Gastrocnemius medialis (tissue), 4 donors: ENCODE results near the gene FGF14. TPM values are rescaled to one million over a fixed set of nuclear protein-coding genes. Genes with fewer than 3 reads are reported as not detected.

Source experiments
- ATAC-seq, 2 donors: fragments of 150-250 bp; one replicate each; pipeline ENCODE4 v1.9.1; 2016
- DNase-seq, 2 donors: peaks; one replicate each; pipeline ENCODE4 v3.0.0-alpha.2; 2019
- H3K27ac ChIP-seq, 4 donors: fragments of 200-600 bp; sonication (generic); 1 replicate in 1 of 4; 2 replicates in 3 of 4; pipeline ENCODE4 v1.5.1; 2016 to 2018; ENCODE audit warnings: mild to moderate bottlenecking in 2 of 4, moderate library complexity in 1 of 4
- H3K27me3 ChIP-seq, 3 donors: fragments of 200-600 bp; sonication (generic) in 2 of 3; 1 replicate in 1 of 3; 2 replicates in 2 of 3; pipeline versions ENCODE4 v1.5.1 to v1.6.0; 2016 to 2019; ENCODE audit warnings: mild to moderate bottlenecking in 1 of 3, moderate library complexity in 1 of 3
- H3K36me3 ChIP-seq, 2 donors: fragments of 200-600 bp; sonication (generic) in 1 of 2; one replicate each; pipeline ENCODE4 v1.5.1; 2017 to 2018
- H3K4me1 ChIP-seq, 2 donors: fragments of 200-600 bp; sonication (generic) in 1 of 2; one replicate each; pipeline ENCODE4 v1.5.1; 2016 to 2017; ENCODE audit warnings: mild to moderate bottlenecking in 2 of 2
- H3K4me3 ChIP-seq, 4 donors: fragments of 200-600 bp; sonication (generic) in 3 of 4; 1 replicate in 1 of 4; 2 replicates in 3 of 4; pipeline ENCODE4 v1.5.1; 2016 to 2019; ENCODE audit warnings: mild to moderate bottlenecking in 2 of 4
- H3K9me3 ChIP-seq, 3 donors: fragments of 200-600 bp; sonication (generic) in 2 of 3; 1 replicate in 1 of 3; 2 replicates in 2 of 3; pipeline ENCODE4 v1.5.1; 2016 to 2019
- POLR2A ChIP-seq, 2 donors: fragments of 450-650 bp; IDR thresholded peaks; one replicate each; pipeline ENCODE4 v1.6.1; 2017; ENCODE audit warnings: antibody characterized with exemption in 2 of 2, mild to moderate bottlenecking in 2 of 2, moderate library complexity in 2 of 2
- in situ Hi-C, 4 donors: fragments of 200-750 bp; cut with MboI; loops; one replicate each; pipeline versions ENCODE4 v1.15.0 to v1.8.0; 2017; ENCODE audit warnings: low sequenced_read_pairs in 4 of 4
- intact Hi-C: fragments of 100-400 bp; cut with DNase I; formaldehyde crosslinking; loops from one replicate; pipeline ENCODE4 v1.15.1; 2023; ENCODE audit warnings: low total_unique reads
- total RNA-seq, 4 donors: library from RNA; depleted of rRNA; stranded (reverse); fragments of >200 nt; gene quantifications; one replicate each; pipeline versions ENCODE4 v1.1.0 to v1.2.3, GENCODE V29; 2016
- TF ChIP-seq, protein P1 (sequence below), 5 experiments: fragments of 450-650 bp in 3 of 5; fragments of 200-600 bp in 2 of 5; sonication (generic) in 2 of 5; IDR thresholded peaks in 4 of 5; conservative IDR thresholded peaks in 1 of 5; 1 replicate in 4 of 5; 2 replicates in 1 of 5; pipeline ENCODE4 v1.5.1; 2016 to 2019; ENCODE audit warnings: antibody characterized with exemption in 5 of 5, mild to moderate bottlenecking in 3 of 5, moderate library complexity in 3 of 5

FGF14 gene
- total RNA-seq, 4 donors from 2014 or later = 0.02 TPM; not detected in 3

DNA sequence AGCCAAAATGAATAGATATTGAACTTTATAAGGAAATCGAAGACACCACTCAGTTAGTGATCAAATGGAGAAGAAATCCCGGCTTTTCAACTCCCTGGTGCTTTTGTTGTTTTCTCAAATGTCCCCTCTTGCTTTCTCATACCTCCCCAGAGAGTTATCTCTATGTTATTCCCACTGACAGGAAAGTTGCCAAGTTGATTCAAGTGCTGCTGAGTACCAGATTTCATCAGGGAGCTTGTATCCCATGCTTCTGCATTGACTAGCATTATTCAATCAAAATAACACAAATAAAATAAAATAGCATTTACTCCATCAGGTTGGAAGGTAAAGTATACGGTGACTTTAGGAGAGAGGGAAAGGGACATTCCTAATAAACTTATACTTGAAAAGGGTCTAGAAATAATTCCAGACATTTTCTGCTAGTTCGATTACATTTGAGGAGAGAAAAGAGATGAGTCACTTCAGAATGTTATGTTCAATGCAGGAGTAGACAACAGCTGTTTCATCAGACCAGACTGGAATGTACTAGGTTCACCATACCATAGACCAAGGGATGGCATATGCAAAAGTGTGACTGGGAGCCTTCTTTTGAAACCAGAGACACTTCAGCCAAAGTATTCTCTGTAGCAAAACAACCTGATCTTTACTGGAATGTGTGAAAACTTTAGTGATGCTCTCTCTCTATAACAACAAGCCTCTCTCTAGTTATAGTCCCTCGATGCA, 397.8 kb downstream of the FGF14 start:
- DNase-seq (no peak), ATAC-seq (no peak)
- Histone ChIP-seq H3K27ac (no peak overlapping the region), H3K36me3 (no peaks in the 10 kb centered on the region), H3K4me1 (no peaks in the 10 kb centered on the region), H3K27me3 (no peaks in the 10 kb centered on the region), H3K4me3 (no peak overlapping the region), H3K9me3 (no peaks in the 10 kb centered on the region)
- in situ Hi-C loops = no loop called here
- intact Hi-C loops = no loop called here
- no peak for TF ChIP-seq POLR2A (IDR thresholded peaks at IDR 0.05)
- TF ChIP-seq, protein P1, sequence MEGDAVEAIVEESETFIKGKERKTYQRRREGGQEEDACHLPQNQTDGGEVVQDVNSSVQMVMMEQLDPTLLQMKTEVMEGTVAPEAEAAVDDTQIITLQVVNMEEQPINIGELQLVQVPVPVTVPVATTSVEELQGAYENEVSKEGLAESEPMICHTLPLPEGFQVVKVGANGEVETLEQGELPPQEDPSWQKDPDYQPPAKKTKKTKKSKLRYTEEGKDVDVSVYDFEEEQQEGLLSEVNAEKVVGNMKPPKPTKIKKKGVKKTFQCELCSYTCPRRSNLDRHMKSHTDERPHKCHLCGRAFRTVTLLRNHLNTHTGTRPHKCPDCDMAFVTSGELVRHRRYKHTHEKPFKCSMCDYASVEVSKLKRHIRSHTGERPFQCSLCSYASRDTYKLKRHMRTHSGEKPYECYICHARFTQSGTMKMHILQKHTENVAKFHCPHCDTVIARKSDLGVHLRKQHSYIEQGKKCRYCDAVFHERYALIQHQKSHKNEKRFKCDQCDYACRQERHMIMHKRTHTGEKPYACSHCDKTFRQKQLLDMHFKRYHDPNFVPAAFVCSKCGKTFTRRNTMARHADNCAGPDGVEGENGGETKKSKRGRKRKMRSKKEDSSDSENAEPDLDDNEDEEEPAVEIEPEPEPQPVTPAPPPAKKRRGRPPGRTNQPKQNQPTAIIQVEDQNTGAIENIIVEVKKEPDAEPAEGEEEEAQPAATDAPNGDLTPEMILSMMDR (IDR thresholded peaks at IDR 0.05 in 4 of 5, conservative IDR thresholded peaks at IDR 0.05 in 1 of 5) = no peak

DNA sequence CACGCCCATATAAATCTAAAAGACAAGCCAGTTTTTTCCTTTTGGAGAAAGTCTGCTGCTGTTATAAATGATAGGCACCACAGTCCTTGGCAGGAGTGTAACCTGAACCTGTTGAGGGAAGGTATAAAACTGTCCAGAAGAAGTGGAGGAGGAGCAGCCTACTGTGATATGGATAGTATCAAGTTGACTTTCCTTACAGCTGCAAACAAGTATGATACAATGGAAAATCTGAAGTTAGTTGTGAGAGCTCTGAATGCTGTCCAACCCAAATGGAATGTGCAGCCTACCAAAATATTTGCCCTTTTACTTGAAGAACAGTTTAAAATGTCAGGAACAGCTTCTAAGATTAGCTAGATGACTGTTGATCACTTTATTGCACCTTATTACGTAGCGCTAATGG, 399.6 kb downstream of the FGF14 start:
- TF ChIP-seq, protein P1 (IDR thresholded peaks at IDR 0.05 in 4 of 5, conservative IDR thresholded peaks at IDR 0.05 in 1 of 5) = no peak
- no peak for TF ChIP-seq POLR2A (IDR thresholded peaks at IDR 0.05)
- H3K27ac ChIP-seq = no peak overlapping the region
- no peak for ATAC-seq
- H3K27me3 ChIP-seq = no peaks in the 10 kb centered on the region
- H3K4me1 ChIP-seq = no peaks in the 10 kb centered on the region
- no peaks in the 10 kb centered on the region for H3K36me3 ChIP-seq
- no peaks in the 10 kb centered on the region for H3K9me3 ChIP-seq
- in situ Hi-C loops = no loop called here
- intact Hi-C loops = no loop called here
- DNase-seq = no peak
- no peak overlapping the region for H3K4me3 ChIP-seq

DNA sequence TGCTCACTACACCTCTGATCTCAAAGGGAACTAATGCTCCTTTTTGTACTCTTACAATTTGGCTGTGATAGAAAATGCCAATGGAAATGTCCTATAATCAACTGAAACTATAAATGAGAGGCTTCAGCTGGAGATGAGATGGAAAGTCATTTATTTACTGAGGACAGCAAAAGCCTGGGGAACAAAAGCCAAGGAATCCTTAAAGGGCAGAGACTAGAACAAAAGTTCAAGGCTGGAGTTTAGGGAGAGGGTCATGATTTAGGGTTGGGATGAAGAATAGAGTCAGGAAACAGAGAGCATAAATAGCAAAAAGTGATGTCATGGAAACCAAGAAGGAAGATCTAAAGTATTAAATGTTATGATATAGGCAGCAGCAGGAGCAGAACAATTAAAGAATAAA, 401.1 kb downstream of the FGF14 start:
- intact Hi-C loops = no loop called here

DNA sequence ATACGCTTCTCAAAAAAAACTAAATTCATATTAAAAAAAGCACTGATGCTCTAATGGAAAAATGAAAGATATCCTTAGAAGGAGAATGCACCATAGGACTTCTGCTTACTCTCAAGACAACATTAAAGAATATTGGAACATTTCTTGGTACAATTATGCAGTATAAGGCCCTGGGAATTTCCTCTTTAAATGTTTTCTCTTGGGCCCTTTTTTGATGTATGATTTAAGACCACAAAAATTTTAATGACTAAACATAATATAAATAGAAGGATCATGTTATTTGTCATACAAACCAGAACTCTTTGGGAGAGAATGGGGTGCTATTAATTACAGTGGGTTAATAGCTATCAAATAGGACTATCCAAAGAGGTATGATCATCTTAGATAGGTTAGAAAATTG, 403.7 kb downstream of the FGF14 start:
- no peak for DNase-seq
- no peak overlapping the region for H3K27ac ChIP-seq
- no peak for ATAC-seq
- H3K27me3 ChIP-seq = no peaks in the 10 kb centered on the region
- intact Hi-C loops (no loop called here), in situ Hi-C loops (no loop called here)
- no peak overlapping the region for H3K4me3 ChIP-seq
- no peaks in the 10 kb centered on the region for H3K36me3 ChIP-seq
- TF ChIP-seq POLR2A (IDR thresholded peaks at IDR 0.05) = no peak
- TF ChIP-seq, protein P1 (IDR thresholded peaks at IDR 0.05 in 4 of 5, conservative IDR thresholded peaks at IDR 0.05 in 1 of 5) = no peak
- H3K4me1 ChIP-seq = no peaks in the 10 kb centered on the region
- no peaks in the 10 kb centered on the region for H3K9me3 ChIP-seq

More for the DNA sequence above, 401.1 kb downstream of the FGF14 start:
- no peaks in the 10 kb centered on the region for H3K9me3 ChIP-seq
- H3K27me3 ChIP-seq = no peaks in the 10 kb centered on the region
- in situ Hi-C loops = no loop called here
- no peak overlapping the region for H3K27ac ChIP-seq
- DNase-seq (no peak), ATAC-seq (no peak)
- no peaks in the 10 kb centered on the region for H3K4me1 ChIP-seq
- H3K4me3 ChIP-seq = no peak overlapping the region
- TF ChIP-seq POLR2A (IDR thresholded peaks at IDR 0.05) = no peak
- TF ChIP-seq, protein P1 (IDR thresholded peaks at IDR 0.05 in 4 of 5, conservative IDR thresholded peaks at IDR 0.05 in 1 of 5) = no peak
- H3K36me3 ChIP-seq = no peaks in the 10 kb centered on the region

DNA sequence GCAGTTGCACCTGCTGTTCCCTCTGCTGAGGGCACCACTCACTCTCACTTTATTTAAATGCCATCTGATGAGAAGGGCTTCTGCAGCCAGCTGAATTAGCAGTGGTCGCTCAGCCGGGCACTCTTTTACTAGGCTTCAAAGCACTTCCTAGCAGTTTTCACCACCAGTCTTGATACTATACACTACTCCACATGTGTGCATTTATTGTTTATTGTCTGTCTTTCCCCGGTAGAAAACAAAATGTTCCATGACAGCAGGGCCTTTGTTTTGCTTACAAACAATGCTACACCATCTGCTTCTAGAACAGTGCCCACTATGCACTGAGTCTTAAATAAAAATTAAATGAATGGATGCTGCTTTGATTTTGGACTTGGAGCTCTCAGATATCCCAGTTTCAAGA, 404.9 kb downstream of the FGF14 start:
- intact Hi-C loops (no loop called here), in situ Hi-C loops (no loop called here)
- ATAC-seq = no peak
- no peaks in the 10 kb centered on the region for H3K36me3 ChIP-seq
- DNase-seq = no peak
- no peaks in the 10 kb centered on the region for H3K9me3 ChIP-seq
- H3K4me1 ChIP-seq = no peaks in the 10 kb centered on the region
- H3K4me3 ChIP-seq = no peak overlapping the region
- H3K27ac ChIP-seq = no peak overlapping the region
- H3K27me3 ChIP-seq = no peaks in the 10 kb centered on the region
- TF ChIP-seq, protein P1 (IDR thresholded peaks at IDR 0.05 in 4 of 5, conservative IDR thresholded peaks at IDR 0.05 in 1 of 5) = no peak
- no peak for TF ChIP-seq POLR2A (IDR thresholded peaks at IDR 0.05)
